Superior temporal gyrus (tissue), 1 donor: ENCODE measurements around the gene OPCML.
A peak's percentile ranks its signal among the peaks of the same experiment; 100 is the strongest.

Source experiments
- DNase-seq: peaks from one replicate; pipeline ENCODE4 v3.0.0-alpha.2; 2016; ENCODE audit errors: extremely low spot score

Gene OPCML

DNA sequence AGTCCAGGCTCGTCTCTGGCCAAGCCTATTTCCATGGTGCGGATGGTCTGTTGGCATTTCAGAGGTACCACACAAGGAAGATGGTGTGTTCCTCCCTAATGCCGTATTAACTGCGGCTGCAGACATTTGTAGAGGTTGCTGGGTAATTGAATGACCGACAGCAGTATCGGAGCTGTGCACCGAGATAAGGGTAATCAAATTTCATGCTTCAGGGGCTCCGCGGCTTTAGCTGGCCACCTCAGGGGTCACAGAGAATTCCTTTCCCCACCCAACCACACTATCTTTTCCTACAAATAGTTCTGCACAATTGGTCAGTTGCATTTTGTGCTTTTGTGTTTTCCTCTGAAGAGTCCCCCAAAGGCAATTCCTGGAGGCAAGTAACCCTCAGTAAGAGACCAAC is 297.4 kb downstream of the OPCML start:
- no peak for DNase-seq

DNA sequence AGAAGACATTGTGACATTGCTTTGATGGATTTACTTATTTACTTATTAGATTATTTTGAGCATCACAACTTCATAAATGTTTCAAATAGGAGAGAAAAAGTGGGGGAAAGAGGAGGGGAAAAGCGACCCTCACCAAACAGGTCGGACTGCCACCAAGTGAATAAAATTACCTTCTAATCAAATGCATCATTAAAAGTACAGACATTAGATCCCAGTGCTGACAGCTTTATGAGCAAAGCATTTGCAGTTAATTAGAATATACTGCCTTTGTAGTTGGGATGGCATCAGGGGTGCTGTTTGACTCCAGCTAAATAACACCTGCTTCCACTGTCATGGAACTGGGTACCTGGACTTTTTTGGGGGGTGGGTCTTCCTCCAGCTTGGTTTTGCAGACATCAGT is 299.6 kb downstream of the OPCML start:
- no peak for DNase-seq

DNA sequence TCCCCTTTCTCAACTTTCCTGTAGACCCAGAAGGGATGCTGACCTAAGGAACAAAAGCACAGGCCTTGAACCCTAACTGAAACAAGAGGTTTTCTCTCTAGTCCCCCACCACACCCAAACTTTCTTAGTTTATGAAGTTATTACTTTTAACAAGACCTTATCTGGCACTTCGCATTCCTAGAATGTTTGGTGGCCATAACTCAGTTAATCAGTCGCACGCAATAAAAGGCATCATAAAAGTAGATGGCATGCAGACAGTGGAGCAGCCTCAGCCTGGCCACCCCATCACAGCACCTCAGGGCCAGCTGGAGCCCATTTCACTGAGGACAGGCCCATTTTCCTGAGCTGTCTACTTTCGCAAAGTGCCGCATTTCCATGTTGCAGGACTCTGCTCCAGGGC is 301.9 kb downstream of the OPCML start:
- no peak for DNase-seq

DNA sequence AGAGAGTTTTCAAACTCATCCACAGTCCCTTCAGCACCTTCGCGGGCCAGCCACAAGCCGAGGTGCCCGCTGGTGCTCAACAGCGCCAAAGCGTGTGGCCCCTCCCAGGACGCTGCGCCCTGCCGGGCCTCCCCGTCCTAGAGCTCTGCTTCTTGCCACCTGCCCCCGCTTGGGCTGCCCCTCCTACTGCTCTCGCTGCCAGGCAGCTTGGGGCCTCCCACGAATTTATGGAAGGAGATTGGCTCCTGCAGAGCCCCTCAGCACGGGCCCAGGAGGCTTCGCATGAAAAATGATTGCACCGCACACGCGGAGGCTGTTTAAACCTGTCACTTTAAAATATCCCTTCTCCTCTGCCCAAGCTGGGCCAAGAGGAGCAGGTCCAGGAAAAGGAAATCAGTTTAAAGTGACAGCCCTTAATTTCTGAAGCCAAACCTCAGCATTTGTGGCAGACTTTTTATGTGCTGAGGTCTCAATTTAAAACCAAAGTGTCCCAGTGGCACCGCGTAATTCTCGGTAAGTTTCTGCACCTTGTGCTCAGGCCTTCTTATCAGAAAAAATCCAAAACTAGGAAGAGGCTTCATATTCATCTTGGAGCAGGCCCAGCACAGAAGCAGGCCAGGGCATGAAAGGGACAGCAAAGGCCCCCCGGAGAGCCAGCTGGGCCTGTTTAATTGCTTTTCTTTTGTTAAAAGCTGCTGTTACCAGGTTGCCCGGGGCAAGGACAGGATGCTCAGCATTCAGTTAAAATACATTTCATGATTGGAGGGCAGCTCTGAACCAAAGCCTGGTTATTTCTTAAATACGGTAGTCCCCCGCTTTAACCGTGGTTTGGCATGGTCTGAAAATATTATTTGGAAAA is 303.6 kb downstream of the OPCML start:
- DNase-seq: peak; percentile 19

DNA sequence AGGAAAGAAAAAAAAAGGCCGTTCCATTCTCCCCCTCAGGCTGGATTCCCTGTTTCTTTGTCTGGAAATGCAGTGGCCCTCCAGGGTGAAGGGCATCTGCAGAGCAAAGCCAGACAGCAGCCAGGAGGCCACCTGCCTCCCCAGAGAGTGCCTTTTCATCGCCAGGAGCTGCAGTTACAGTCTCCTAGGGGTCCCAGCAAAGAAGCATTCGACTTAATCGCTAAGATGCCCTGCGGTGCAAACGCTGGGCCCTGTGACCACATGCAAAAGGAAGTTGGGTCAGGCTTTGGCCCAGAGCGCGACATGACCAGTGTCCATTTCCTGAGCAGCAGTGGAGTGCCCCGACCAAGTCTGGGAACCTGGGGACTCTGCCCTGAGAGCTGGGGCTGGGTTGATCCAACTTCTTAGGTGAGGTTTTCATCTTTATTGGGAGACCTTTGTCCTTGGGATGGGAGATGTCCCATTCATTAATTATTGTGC is 304.6 kb downstream of the OPCML start:
- no peak for DNase-seq

DNA sequence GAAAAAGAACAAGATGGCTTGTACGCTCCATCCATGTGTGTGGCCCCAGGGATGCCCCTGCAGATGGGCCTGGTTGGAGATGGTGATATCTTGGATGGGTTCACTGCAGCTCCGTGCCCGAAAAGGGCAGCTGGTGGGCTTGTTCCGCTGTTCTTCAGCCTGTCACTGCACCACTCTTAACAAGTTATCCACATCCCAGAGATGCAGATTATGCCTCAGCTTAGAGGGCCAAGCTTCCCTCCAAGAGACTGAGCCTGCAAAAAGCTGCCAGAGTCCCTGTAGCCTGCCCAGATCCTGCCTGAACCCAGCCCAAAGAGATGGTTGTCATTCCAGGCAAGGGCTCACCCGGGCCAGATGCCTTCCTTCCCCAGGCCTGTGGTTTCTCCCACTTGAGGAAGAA is 308.0 kb downstream of the OPCML start:
- no peak for DNase-seq

DNA sequence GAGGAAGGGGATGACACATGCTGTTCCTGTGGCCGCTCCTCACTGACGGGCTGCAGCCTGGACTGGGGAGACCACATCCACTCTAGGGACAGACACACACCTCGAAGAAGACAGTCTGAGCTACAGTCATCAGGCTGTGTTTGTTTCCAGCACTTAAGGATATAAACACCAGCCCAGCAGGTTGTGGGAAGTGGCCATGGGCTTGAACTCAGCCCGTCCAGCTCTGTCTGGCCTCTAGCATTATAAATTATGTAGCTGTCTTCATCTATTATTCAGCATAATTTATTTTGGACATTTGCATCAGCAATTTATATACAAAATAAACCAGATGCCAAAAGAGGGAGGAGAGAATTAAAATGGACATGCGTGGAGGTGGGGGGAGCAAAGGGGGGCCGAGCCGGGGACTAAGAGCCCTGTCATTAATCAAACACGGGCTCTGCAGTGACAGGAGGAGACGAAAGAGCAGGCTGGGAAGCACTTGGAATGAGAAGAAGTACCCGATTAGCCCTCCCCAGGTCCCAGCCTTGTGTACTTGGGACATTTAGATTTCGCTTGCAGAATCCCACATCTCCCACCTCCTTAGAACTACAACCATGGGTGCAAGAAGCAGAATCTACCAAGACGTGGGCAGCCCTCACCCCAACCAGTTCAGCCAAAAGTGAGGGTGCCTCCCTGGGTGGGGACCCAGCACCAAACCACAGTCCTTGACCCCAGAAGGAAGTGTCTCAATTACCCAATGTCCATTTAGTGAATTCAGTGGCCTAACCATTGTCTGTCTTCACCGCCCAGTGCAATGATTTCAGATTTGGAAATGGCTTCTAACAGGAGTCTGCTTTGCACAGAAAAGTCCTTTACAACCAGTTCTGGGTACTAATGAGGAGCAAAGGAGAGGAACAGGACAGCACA is 309.6 kb downstream of the OPCML start:
- no peak for DNase-seq

DNA sequence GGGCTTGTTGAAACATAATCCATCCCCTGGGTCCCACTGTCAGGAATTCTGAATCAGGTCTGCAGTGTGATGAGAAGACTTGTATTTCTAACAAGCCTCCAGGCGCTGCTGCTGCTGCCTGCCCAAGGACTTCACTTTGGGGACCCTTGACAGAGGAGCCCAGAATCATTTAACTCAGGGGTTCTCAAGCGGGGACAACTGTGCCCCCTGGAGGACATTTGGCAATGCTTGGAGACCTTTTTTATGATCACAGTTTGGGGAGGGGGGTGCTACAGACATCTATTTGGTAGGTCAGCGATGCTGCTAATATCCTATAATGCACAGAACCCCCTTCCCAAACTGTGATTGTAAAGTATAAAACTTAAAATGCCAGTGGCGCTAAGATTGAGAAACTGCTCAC is 312.8 kb downstream of the OPCML start:
- no peak for DNase-seq

DNA sequence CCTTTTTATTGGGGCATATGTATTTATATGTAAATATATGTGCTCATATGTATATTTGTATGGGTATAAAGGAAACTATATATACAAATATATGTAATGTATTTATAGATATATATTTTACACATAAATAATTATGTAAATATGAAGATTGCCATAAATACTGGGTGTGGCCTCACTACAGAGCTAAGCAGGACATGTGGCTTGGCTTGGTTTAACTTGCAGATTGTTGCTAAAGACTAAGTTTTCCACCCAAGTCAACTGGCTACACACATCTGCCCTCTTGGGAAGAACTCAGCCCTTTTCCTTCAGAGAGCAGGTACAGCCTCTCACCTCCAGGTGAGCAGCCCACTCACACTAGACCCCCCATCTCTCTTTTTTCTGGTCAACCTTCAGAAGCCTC is 315.5 kb downstream of the OPCML start:
- no peak for DNase-seq

DNA sequence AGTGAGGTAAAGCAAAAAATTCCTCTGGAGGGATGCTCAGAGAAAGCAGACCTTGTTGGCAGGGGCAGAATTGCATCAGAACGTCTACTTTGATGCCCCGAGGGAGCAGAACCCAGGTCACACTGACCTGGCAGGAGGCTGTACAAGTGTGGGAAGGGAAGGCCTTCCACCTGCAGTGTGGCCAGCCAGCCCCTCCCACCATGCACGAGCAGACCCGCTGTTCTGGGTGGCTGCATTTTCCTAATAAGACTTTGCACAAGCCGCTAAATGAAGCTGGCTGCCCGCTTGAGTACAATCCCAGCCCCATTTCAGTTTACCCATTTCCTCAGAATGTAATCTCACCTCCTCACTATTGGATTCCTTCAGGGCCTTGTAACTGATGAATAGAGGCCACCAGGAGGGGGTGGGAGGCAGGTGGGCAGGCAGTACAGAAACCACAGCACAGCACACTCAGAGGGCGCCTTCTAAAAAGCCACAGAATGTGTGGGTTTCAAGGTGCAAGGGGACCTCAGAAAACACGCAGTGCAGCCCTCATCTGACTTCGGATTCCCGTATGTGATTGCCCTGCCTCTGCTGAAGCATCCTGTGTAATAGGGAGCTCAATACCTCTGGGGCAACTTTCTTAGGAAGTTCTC is 316.6 kb downstream of the OPCML start:
- no peak for DNase-seq

DNA sequence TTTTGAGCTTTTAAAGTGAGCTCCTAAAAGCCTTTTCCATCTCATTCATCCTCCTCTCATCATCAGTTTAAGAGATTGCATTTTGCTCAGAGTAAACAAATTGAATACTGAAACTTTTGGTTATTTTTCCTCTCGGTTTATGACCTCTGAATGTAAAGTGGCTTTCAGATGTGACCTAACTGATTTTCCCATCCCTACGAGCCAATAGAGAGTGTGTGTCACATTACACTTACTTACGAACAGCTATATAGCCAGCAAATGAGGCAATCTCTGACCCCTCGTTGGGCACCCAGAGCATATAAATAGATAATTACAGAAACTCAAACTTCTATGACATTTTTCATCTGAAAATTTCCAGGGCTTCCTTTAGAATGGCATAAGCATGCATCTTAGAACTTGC is 317.7 kb downstream of the OPCML start:
- DNase-seq: no peak

DNA sequence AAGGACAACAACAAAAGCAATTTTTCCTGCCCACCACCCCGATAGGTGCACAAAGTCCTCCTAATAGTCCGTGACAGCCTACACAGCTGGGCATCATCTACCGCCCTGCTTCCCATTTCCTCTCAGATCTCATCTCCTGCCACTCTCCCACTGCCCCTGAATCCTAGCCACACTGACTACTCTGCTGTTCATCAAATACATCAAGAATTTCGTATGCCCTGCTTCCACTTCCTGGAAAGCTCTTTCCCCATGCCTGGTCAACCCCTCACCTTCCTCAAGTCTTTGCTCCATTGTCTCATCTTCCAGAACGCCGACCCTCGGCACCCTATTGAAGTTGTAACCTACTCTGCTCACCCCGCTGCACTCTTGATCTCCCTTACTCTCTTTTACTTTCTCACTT is 320.1 kb downstream of the OPCML start:
- DNase-seq: no peak

DNA sequence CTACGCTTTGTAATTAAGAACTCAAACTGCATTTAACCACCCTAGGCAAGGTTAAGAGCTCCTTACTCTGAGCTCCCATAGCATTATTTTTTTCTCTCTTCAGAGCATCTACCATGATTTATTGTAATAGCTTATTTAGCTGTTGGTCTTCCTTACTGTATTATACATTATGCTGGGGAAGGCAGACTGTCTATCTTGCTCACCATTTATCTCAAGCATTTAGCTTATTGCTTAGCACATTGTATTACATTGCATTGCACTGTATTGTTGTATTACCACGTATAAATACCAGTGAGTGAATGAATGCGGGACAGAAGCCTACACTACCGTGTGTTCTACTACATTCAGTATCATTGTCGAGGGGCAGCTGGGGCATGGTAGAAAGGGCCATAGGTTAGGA is 324.3 kb downstream of the OPCML start:
- DNase-seq: no peak

DNA sequence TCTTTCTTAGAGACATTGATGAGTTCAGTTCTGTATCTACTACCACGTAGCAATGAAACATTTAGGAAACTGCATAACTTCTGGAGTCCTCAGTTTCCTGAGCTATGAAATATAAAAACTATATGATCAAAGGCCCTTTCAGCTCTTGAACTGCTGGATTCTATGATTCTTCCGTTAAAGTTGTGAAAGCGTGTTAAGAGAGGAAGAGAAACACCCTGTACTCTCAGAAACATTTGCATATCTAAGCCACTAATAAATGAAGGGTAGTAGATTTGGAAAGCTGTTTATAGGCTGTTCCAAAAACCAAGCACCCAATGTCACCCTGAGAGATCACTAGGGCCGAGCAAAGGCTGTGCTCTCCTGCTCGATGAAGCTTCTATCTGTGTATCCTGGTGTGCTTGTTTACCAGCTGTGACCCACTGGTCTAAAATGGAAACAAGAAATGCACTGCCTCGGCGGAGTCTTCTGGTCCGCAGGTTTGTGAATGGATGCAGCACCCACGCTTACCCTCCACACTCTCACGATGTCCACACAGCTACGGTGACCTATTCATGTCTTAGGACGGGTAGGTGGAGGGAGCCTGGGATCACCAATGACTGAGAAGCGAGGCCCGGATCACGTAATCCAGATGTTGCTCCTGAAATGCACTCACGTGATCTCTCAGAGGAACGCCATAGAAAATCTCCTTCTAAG is 325.8 kb downstream of the OPCML start:
- no peak for DNase-seq

DNA sequence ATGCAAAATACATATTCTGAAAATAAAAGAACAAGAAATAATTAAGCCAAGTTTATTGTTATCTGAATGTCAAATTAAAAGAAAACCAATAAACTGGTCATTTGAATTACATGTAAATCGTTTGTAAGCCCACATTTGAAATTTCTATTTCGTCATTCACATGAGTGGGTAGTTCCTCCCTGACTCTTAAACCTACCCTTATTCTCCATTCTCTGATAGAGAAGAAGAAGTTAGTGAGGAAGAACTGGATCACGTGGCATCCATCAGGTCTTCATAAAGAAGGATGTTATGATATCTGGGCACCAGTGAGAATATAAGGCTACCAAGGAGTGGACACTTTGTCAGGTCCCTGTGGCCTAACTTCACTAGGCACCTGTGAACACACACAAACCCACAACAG is 328.1 kb downstream of the OPCML start:
- no peak for DNase-seq

DNA sequence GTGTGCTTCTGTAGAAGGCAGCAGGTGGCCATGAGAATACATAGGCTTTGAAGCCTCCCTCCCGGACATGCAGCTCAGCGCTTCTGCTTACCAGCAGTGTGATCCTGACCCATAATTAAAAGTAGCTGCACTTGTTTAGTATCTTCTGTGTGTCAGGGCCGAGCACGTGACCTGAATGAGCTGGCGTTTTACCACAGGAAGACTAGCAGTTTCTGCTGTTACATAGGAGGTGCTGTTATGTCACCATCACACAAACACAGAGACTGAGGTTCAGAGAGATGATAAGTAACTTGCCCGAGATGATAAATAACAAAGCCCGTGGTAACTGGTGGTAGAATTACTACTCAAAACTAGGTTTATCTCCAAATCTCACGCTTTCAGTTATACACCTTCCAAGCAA is 329.5 kb downstream of the OPCML start:
- no peak for DNase-seq

DNA sequence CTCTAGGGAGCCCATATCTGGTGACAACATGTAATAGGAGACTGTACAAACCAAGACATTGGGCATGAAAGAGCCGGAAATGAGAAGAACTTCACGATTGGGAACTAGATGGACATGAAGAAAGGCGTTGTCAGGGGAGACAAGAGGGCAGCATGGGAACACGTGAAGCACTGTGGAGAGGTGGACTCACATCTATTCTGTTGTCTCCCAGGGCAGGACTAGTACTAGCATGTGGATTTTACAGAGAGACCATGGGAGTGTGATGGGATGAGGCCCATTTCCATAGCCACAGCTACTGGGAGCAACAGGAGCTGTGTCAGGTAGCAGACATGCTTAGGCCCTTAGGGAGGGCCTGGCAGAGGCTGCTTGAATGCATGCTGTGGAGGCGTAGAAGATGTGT is 333.9 kb downstream of the OPCML start:
- DNase-seq: no peak

DNA sequence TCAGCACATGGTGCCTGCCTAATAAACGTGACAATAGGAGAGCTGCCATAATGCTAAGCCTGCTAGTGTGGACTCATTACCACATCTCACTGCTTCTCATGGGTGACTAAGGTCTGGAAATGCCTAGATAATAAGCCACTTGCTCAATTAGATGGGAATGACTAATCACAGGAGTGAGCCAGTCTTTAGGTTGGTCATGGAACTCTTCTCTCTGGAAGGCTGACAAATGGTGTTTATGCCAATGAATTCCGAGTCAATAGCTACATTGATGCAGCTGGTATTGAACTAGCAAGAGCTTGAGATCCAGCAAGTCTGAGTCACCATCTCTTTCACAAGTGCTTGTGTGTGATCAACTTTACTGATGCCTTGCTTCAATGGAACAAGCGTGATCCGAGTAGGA is 334.9 kb downstream of the OPCML start:
- no peak for DNase-seq

DNA sequence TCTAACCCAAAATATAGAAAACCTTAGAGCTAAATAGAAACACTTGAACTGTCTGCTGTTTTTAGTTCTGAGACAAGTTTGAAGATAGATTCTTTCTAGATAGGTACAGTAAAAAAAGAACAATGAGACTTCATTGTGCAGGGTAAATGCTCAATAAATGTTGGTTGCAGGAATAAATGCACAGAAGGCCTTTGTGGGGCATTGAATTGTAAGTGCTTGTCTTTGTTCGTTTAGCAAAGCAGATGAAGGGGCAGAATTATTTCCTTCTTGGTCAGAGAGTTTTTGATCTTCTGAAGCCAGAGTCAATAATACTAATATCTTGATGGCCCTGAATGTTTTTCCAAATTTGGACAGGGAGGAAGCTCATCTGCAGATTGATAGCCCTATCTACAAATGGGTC is 340.4 kb downstream of the OPCML start:
- DNase-seq: no peak

DNA sequence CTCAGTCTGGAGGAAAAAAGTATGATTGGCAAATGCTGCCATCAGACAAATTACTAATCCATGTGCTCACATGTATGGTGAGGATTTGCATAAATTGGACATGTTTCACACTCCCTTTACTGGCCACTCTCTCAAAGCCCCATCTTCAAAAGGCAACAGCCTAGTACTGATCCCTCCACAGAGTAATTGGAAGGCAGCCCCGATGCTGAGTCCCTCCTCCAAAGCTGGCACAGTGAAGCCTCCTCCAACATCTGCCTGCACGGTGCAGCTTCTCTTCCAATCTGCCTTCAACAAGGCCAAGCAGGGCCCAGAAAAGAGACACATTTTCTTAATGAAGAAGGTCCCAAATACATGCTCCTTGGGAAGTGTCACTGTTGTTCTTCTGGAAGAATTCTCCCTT is 350.6 kb downstream of the OPCML start:
- no peak for DNase-seq

DNA sequence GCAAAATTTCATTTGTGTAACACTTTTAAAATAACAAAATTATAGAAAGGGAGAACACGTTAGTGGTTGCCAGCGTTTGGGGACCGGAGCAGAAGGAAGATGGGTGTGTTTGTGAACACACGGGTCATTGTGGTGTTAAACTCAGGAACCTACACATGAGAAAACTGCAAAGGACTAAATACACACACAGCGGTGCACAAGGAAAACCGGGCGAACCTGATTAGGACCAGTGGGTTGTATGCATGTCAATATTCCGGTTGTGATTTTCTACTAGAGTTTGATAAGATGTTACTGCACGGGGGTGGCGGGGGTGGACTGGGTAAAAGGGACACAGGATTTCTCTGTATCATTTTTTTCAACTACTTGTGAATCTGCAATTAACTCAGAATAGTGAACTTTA is 351.2 kb downstream of the OPCML start:
- no peak for DNase-seq

DNA sequence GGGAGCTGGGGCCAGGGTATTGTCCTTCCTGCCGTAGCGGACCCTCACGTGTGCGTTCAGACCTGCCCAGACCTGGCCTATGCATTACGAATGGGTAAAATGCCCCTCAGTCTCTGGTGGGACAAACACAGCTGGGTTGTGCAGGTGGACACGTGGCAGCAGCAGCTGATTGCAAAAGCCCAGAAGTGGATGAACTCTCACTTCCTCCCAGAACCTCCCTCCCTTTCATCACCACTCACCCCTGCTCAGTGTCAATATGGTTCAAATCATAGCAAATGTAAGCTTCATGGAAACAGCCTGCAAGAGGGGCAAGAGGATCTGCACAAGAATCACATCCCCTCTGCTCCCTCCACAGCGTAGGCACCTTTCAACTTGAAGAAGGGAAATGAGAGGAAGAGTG is 352.1 kb downstream of the OPCML start:
- no peak for DNase-seq
